K562 (cell line): ENCODE data around the gene PAAF1. TPM values are rescaled to one million over a fixed set of nuclear protein-coding genes. Genes with fewer than 3 reads are reported as not detected.
A peak's percentile ranks its signal among the peaks of the same experiment; 100 is the strongest.
"Not testable (repeated sequence)": the region's sequence is repeated elsewhere in the genome, so short reads cannot be mapped to it uniquely, and the experiment has no call there.

Source experiments
- ATAC-seq: fragments of 200-7000 bp; cut with Tn5 transposase; 3 replicates; pipeline ENCODE4 v1.9.1; 2020; ENCODE audit warnings: moderate library complexity
- BruUV-seq: library from RNA; stranded (reverse); fragments of 400-500 nt; replicated peaks from 2 replicates; lab custom pipeline; 2021; lab: Mats Ljungman, UMichigan
- CTCF ChIA-PET: fragments of 300-600 bp; formaldehyde crosslinking; extraction: SDS; loops from one replicate; lab custom pipeline; 2021; ENCODE audit warnings: low intra/inter-chr PET ratio; lab: Yijun Ruan, JAX
- POLR2A ChIA-PET: fragments of 300-600, 350-650 bp; sonication (Branson Sonifier 250); formaldehyde crosslinking; extraction: SDS; loops from one replicate; lab custom pipeline; 2021; ENCODE audit warnings: antibody characterized with exemption, inconsistent platforms; lab: Yijun Ruan, JAX
- DNase-seq, 4 experiments: peaks; one replicate each; pipeline versions ENCODE4 v3.0.0 to v3.0.0-alpha.2; 2011 to 2018; ENCODE audit warnings: low spot score in 3 of 4, mixed read lengths in 3 of 4; ENCODE audit errors: extremely low read depth in 1 of 4
- FAIRE-seq: peaks from 2 replicates; lab custom pipeline; 2011; peaks lifted over from hg19 to GRCh38; lab: Jason Lieb, UNC
- H2AFZ ChIP-seq: 2 replicates; pipeline ENCODE4 v1.6.0; 2011; ENCODE audit warnings: low read depth, low read length, control low read depth, inconsistent platforms
- H3K27ac ChIP-seq: fragments of 200-600 bp; 3 replicates; pipeline ENCODE4 v1.8.0; 2011; ENCODE audit warnings: low read depth, mild to moderate bottlenecking, control low read depth, inconsistent platforms, low read length, moderate library complexity, mixed read lengths; ENCODE audit errors: extremely low read depth
- H3K27me3 ChIP-seq, 2 experiments: fragments of 300-600 bp in 1 of 2; 2 replicates in 1 of 2; 3 replicates in 1 of 2; pipeline versions ENCODE4 v1.6.0 to v1.8.0; 2011; ENCODE audit warnings: inconsistent platforms in 2 of 2, low read length in 2 of 2, mild to moderate bottlenecking in 1 of 2, mixed read lengths in 1 of 2, moderate library complexity in 1 of 2; ENCODE audit not compliant: control insufficient read depth in 2 of 2, insufficient read depth in 2 of 2
- H3K36me3 ChIP-seq: fragments of 300-600 bp; 3 replicates; pipeline ENCODE4 v1.8.0; 2011; ENCODE audit warnings: mild to moderate bottlenecking, low read length, inconsistent platforms; ENCODE audit not compliant: control insufficient read depth, insufficient read depth
- H3K4me1 ChIP-seq, 2 experiments: fragments of 200-600 bp in 1 of 2; replicated peaks in 1 of 2; 2 replicates in 1 of 2; 3 replicates in 1 of 2; pipeline versions ENCODE4 v1.5.1 to v1.8.0; 2011; ENCODE audit warnings: inconsistent platforms in 2 of 2, low read length in 2 of 2, mild to moderate bottlenecking in 1 of 2, mixed read lengths in 1 of 2, moderate library complexity in 1 of 2; ENCODE audit not compliant: control insufficient read depth in 2 of 2, insufficient read depth in 2 of 2
- H3K4me2 ChIP-seq: 2 replicates; pipeline ENCODE4 v1.6.1; 2011; ENCODE audit warnings: low read length, control low read depth, inconsistent platforms, mixed read lengths; ENCODE audit not compliant: insufficient read depth
- H3K4me3 ChIP-seq: fragments of 200-600 bp; sonication (generic), shearing (Covaris generic); 2 replicates; pipeline ENCODE4 v1.5.1; 2016; ENCODE audit warnings: control low read depth, inconsistent platforms
- H3K79me2 ChIP-seq: fragments of 200-600 bp; 3 replicates; pipeline ENCODE4 v1.8.0; 2011; ENCODE audit warnings: low read length, inconsistent platforms; ENCODE audit not compliant: control insufficient read depth, insufficient read depth
- H3K9ac ChIP-seq, 2 experiments: 2 replicates each; pipeline versions ENCODE4 v1.6.0 to v1.6.1; 2011; ENCODE audit warnings: low read depth in 2 of 2, low read length in 2 of 2, control low read depth in 1 of 2, inconsistent platforms in 1 of 2, mild to moderate bottlenecking in 1 of 2, mixed read lengths in 1 of 2; ENCODE audit not compliant: insufficient read depth in 1 of 2
- H3K9me1 ChIP-seq: one replicate; pipeline ENCODE4 v1.6.0; 2011; ENCODE audit warnings: inconsistent platforms, mild to moderate bottlenecking, low read length, moderate library complexity; ENCODE audit not compliant: control insufficient read depth, insufficient read depth
- H3K9me3 ChIP-seq: replicated peaks from 2 replicates; pipeline ENCODE4 v1.5.1; 2011; ENCODE audit warnings: low read depth, low read length, inconsistent platforms; ENCODE audit not compliant: control insufficient read depth, insufficient read depth
- H4K20me1 ChIP-seq: replicated peaks from 2 replicates; pipeline ENCODE4 v1.6.1; 2011; ENCODE audit warnings: low read length, inconsistent platforms, mixed read lengths; ENCODE audit not compliant: control insufficient read depth, insufficient read depth
- ARID1B ChIP-seq: fragments of 450-650 bp; IDR thresholded peaks from 2 replicates; pipeline ENCODE4 v1.6.1; 2016; ENCODE audit warnings: antibody characterized with exemption, mild to moderate bottlenecking, inconsistent platforms
- C11orf30 ChIP-seq: fragments of 450-650 bp; IDR thresholded peaks from 2 replicates; pipeline ENCODE4 v1.6.1; 2016; ENCODE audit warnings: low read depth, mild to moderate bottlenecking
- DPF2 ChIP-seq: fragments of 450-650 bp; IDR thresholded peaks from 2 replicates; pipeline ENCODE4 v1.6.1; 2016
- EP400 ChIP-seq: fragments of 450-650 bp; IDR thresholded peaks from 2 replicates; pipeline ENCODE4 v1.6.1; 2017; ENCODE audit warnings: antibody characterized with exemption, mild to moderate bottlenecking, moderate library complexity
- ETV1 ChIP-seq: fragments of 450-650 bp; conservative IDR thresholded peaks from 2 replicates; pipeline ENCODE4 v1.6.1; 2016; ENCODE audit warnings: missing genetic modification characterization, control low read depth, low read depth, missing compliant biosample characterization
- FOSL1 ChIP-seq: fragments of 200-800 bp; sonication (Bioruptor generic); conservative IDR thresholded peaks from 2 replicates; pipeline ENCODE4 v1.6.1; 2016; ENCODE audit warnings: missing genetic modification characterization, missing compliant biosample characterization
- KLF16 ChIP-seq: IDR thresholded peaks from 2 replicates; pipeline ENCODE4 v1.6.1; 2016; ENCODE audit warnings: antibody characterized with exemption
- MAFF ChIP-seq: IDR thresholded peaks from 2 replicates; pipeline ENCODE4 v1.6.1; 2012; ENCODE audit warnings: low read length, improper control_type of control experiment
- MAFK ChIP-seq: IDR thresholded peaks from 2 replicates; pipeline ENCODE4 v1.6.1; 2011; ENCODE audit warnings: low read length, improper control_type of control experiment
- NR2C2 ChIP-seq, 2 experiments: fragments of 200-800 bp in 1 of 2; sonication (Bioruptor generic) in 1 of 2; sonication (generic) in 1 of 2; formaldehyde crosslinking in 1 of 2; IDR thresholded peaks; 2 replicates each; pipeline versions ENCODE4 v1.6.1 to v1.8.0; 2016 to 2022; ENCODE audit warnings: mild to moderate bottlenecking in 1 of 2, missing compliant biosample characterization in 1 of 2, missing genetic modification characterization in 1 of 2, missing genetic modification reagents in 1 of 2
- POLR2A ChIP-seq: fragments of 450-650 bp; conservative IDR thresholded peaks from 2 replicates; pipeline ENCODE4 v1.6.1; 2016
- TRIM28 ChIP-seq: fragments of 450-650 bp; IDR thresholded peaks from 2 replicates; pipeline ENCODE4 v1.6.1; 2017
- ZNF212 ChIP-seq: fragments of 450-650 bp; formaldehyde crosslinking; IDR thresholded peaks from 2 replicates; pipeline ENCODE4 v1.4.0; 2020; ENCODE audit warnings: mild to moderate bottlenecking
- ZNF384 ChIP-seq: IDR thresholded peaks from 2 replicates; pipeline ENCODE4 v1.6.1; 2012; ENCODE audit warnings: low read depth, low read length, improper control_type of control experiment
- ZNF699 ChIP-seq: fragments of 250-450 bp; sonication (Bioruptor Pico); IDR thresholded peaks from 2 replicates; pipeline ENCODE4 v1.8.0; 2021; ENCODE audit warnings: mild to moderate bottlenecking, moderate library complexity; ENCODE audit not compliant: insufficient replicate concordance
- WGBS: fragments of 100-300 bp; shearing (Covaris generic); methylation state at CpG from one replicate; pipeline ENCODE4 v1.1.6; 2016; ENCODE audit warnings: low coverage, mixed read lengths; ENCODE audit not compliant: insufficient coverage; ENCODE audit errors: missing lambda C conversion rate; 5-methylcytosine and 5-hydroxymethylcytosine counted together
- in situ Hi-C: fragments of 300-500 bp; cut with MboI; formaldehyde crosslinking; loops from 4 replicates; pipeline ENCODE4 v1.15.0; 2018; ENCODE audit warnings: inconsistent platforms, mixed read lengths
- intact Hi-C: fragments of 100-400 bp; cut with micrococcal nuclease; formaldehyde crosslinking; loops from 2 replicates; pipeline ENCODE4 v1.14.2; 2022
- polyA plus RNA-seq, 8 experiments: library from polyadenylated mRNA; depleted of rRNA in 4 of 8; stranded (reverse) in 5 of 8; unstranded in 3 of 8; fragments of >200 nt; fragmentation: Nextera tagmentation in 2 of 8; fragmentation: Illumina TruSeq in 1 of 8; extraction: Ambion mirVana in 2 of 8; extraction: Trizol in 1 of 8; gene quantifications; 2 replicates each; pipeline versions ENCODE4 v1.2.1 to v1.2.3, GENCODE V29; 2011 to 2014; ENCODE audit warnings: inconsistent platforms in 1 of 8, missing spikeins in 1 of 8
- total RNA-seq, 7 experiments: library from RNA; depleted of rRNA in 6 of 7; stranded (reverse); fragments of >200 nt in 6 of 7; fragmentation: Illumina TruSeq in 2 of 7; extraction: Trizol in 2 of 7; gene quantifications; 2 replicates each; pipeline versions ENCODE4 v1.2.1 to v1.2.3, GENCODE V29; 2011 to 2021; ENCODE audit warnings: low replicate concordance in 1 of 7

PAAF1 gene
- total and polyA plus RNA-seq, 9 of the 15 experiments (the other 6 are each of a cell fraction or from before 2014, with no cell fraction given): 13.5 to 78.6 (median 23.3) TPM

DNA sequence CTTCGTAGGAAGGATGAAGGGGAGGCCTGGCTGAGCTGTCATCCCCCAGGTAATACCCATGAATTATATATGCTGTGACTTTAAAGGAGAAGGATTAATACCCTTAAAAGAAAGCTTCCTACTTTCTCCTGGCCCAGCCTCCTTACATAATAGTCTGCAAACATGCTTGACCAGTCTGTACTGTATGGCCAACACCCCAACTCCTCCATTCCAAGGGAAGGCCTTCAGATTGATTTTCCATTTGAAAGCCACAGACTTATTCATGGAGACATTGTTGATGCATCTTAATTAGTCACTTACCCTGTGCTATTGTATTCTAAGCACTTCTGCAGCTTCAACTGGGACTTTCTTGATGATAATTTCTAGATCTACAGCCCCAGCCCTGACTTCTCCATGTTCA is 2.0 kb downstream of the PAAF1 start:
- peaks cover 2 to 14% of the 10 kb centered on the region in 2 experiments; a peak in 3 of 5 replicates for H3K4me1 ChIP-seq
- H3K9me3 ChIP-seq: no peaks in the 10 kb centered on the region
- H3K27me3 ChIP-seq: no peaks in the 10 kb centered on the region
- WGBS: 36% methylated on average over 1 of the region's 1 CpG
- in situ Hi-C loops: no loop called here
- no peak for DNase-seq
- H3K79me2 ChIP-seq: peaks cover 56% of the 10 kb centered on the region
- ChIA-PET CTCF (no interaction called here), POLR2A (interaction anchor here (0.6 to 2.2 kb wide), 5 partner anchors 9 to 79 kb away, joined by 3 to 12 read pairs (median 4); no protein-coding TSS in a partner anchor)
- H3K36me3 ChIP-seq: peaks cover 34% of the 10 kb centered on the region
- intact Hi-C loops: loop anchor here (10.0 kb wide), 1 partner anchor 114 kb away; the partner anchor contains the start of gene RAB6A
- no peak for ATAC-seq
- FAIRE-seq: no peak
- no peaks in the 10 kb centered on the region for H4K20me1 ChIP-seq
- H3K27ac ChIP-seq: no peak overlapping the region
- H3K4me2 ChIP-seq: no peak overlapping the region
- no peak overlapping the region for H2AFZ ChIP-seq
- BruUV-seq: no TSS peak
- H3K9me1 ChIP-seq: no peaks in the 10 kb centered on the region
- no peak overlapping the region for H3K9ac ChIP-seq
- TF ChIP-seq ZNF699 (no peak), POLR2A (no peak), ZNF212 (CRISPR knock-in tag) (no peak)
- H3K4me3 ChIP-seq: no peak overlapping the region

DNA sequence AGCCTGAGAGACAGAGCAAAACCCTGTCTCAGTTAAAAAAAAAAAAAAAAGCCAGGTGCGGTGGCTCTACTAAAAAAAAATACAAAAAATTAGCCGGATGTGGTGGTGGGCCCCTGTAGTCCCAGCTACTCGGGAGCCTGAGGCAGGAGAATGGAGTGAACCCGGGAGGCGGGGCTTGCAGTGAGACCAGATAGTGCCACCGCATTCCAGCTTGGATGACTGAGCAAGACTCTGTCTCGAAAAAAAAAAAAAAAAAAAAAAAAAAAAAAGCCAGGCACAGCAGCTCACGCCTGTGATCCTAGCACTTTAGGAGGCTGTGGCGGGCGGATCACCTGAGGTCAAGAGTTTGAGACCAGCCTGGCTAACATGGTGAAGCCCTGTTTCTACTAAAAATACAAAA is 3.6 kb downstream of the PAAF1 start:
- H3K27me3 ChIP-seq; H4K20me1 ChIP-seq; H3K9me3 ChIP-seq; H3K4me3 ChIP-seq; CTCF ChIA-PET; intact Hi-C loops; H3K4me1 ChIP-seq; H3K9me1 ChIP-seq; in situ Hi-C loops; H2AFZ ChIP-seq; BruUV-seq; TF ChIP-seq NR2C2 (CRISPR knock-in tag; IDR thresholded peaks at IDR 0.05): not testable (repeated sequence)
- peak overlapping the region; percentile 30 to 57; a peak in 2 of 4 replicates for H3K9ac ChIP-seq
- peak in 1 of 4 experiments; percentile 85 for DNase-seq
- peak overlapping the region; percentile 40; the same call in 1 of the 2 replicates for H3K4me2 ChIP-seq
- H3K36me3 ChIP-seq: peaks cover 21% of the 10 kb centered on the region
- WGBS: 5% methylated on average over 9 of the region's 10 CpGs
- ATAC-seq: peak; percentile 49
- peak; percentile 73 for FAIRE-seq
- H3K79me2 ChIP-seq: peaks cover 40% of the 10 kb centered on the region
- H3K27ac ChIP-seq: peak overlapping the region; percentile 68
- POLR2A ChIA-PET: interaction anchor here (0.6 to 2.2 kb wide), 5 partner anchors 10 to 466 kb away, joined by 3 to 5 read pairs (median 3); no protein-coding TSS in a partner anchor
- 0 out of 2 replicates have a peak, but pooled peaks have one; percentile 21 for TF ChIP-seq FOSL1 (tag)
- TF ChIP-seq DPF2: peak; percentile 67
- TF ChIP-seq KLF16: peak; percentile 81
- TF ChIP-seq C11orf30: peak; percentile 81
- TF ChIP-seq NR2C2 (tag; IDR thresholded peaks at IDR 0.05): 0 out of 2 replicates have a peak, but pooled peaks have one; percentile 24
- peak; percentile 65 for TF ChIP-seq EP400
- TF ChIP-seq TRIM28: peak; percentile 75; the same call in 1 of the 2 replicates
- peak; percentile 56; the same call in 1 of the 2 replicates for TF ChIP-seq ARID1B
- TF ChIP-seq MAFF: peak; percentile 47; the same call in 1 of the 2 replicates
- TF ChIP-seq ZNF384: peak; percentile 98
- 0 out of 2 replicates have a peak, but pooled peaks have one; percentile 11 for TF ChIP-seq ETV1 (tag)
- peak; percentile 32; the same call in 1 of the 2 replicates for TF ChIP-seq MAFK
